Occipital lobe (tissue), 2 donors: ENCODE data around the gene BRIP1. TPM values are rescaled to one million over a fixed set of nuclear protein-coding genes. Genes with fewer than 3 reads are reported as not detected.

Source experiments
- DNase-seq: peaks from one replicate; lab custom pipeline; 2025; lab: John Stamatoyannopoulos, UW
- total RNA-seq: library from RNA; depleted of rRNA; stranded (reverse); fragments of >200 nt; gene quantifications from one replicate; pipeline ENCODE4 v1.2.3, GENCODE V29; 2014

The BRIP1 gene
- total RNA-seq, 1 donor from 2014 or later: 5.8 TPM

- DNase-seq: no peak
These were observed 104.0 kb downstream of the BRIP1 start for GRCh38 chr17:61759362-61759761.

- DNase-seq: no peak
These were observed 104.9 kb downstream of the BRIP1 start for GRCh38 chr17:61758430-61758829.

GRCh38 chr17:61757168-61757567 lies 106.2 kb downstream of the BRIP1 start:
- no peak for DNase-seq

GRCh38 chr17:61756561-61756960 lies 106.8 kb downstream of the BRIP1 start:
- no peak for DNase-seq

- no peak for DNase-seq
These were observed 107.7 kb downstream of the BRIP1 start for GRCh38 chr17:61755668-61756067.

GRCh38 chr17:61755078-61755477 lies 108.2 kb downstream of the BRIP1 start:
- DNase-seq: no peak

GRCh38 chr17:61754124-61754523 lies 109.2 kb downstream of the BRIP1 start:
- DNase-seq: no peak

- DNase-seq: no peak
These were observed 109.6 kb downstream of the BRIP1 start for GRCh38 chr17:61753696-61754095.

- DNase-seq: no peak
These were observed 112.7 kb downstream of the BRIP1 start for GRCh38 chr17:61750656-61751055.

GRCh38 chr17:61749823-61750404 lies 113.4 kb downstream of the BRIP1 start:
- no peak for DNase-seq

GRCh38 chr17:61746248-61746985 lies 116.9 kb downstream of the BRIP1 start:
- DNase-seq: no peak

GRCh38 chr17:61744804-61745203 lies 118.5 kb downstream of the BRIP1 start:
- DNase-seq: no peak

- no peak for DNase-seq
These were observed 119.1 kb downstream of the BRIP1 start for GRCh38 chr17:61744252-61744651.

- no peak for DNase-seq
These were observed 119.6 kb downstream of the BRIP1 start for GRCh38 chr17:61743766-61744165.

- DNase-seq: no peak
These were observed 124.3 kb downstream of the BRIP1 start for GRCh38 chr17:61739002-61739401.

- DNase-seq: no peak
These were observed 125.1 kb downstream of the BRIP1 start for GRCh38 chr17:61738249-61738648.

GRCh38 chr17:61737820-61738219 lies 125.5 kb downstream of the BRIP1 start:
- DNase-seq: no peak

GRCh38 chr17:61736438-61736837 lies 126.9 kb downstream of the BRIP1 start:
- no peak for DNase-seq

- no peak for DNase-seq
These were observed 127.5 kb downstream of the BRIP1 start for GRCh38 chr17:61735807-61736206.

- DNase-seq: no peak
These were observed 128.9 kb downstream of the BRIP1 start for GRCh38 chr17:61734466-61734865.

GRCh38 chr17:61734012-61734411 lies 129.3 kb downstream of the BRIP1 start:
- DNase-seq: no peak

- DNase-seq: no peak
These were observed 130.3 kb downstream of the BRIP1 start for GRCh38 chr17:61733021-61733420.

GRCh38 chr17:61732169-61732568 lies 131.2 kb downstream of the BRIP1 start:
- no peak for DNase-seq
